Smooth muscle cell (in vitro differentiated cells): ENCODE results near the gene RASGRF2. TPM values are rescaled to one million over a fixed set of nuclear protein-coding genes. Genes with fewer than 3 reads are reported as not detected.
"Not testable (repeated sequence)": the region's sequence is repeated elsewhere in the genome, so short reads cannot be mapped to it uniquely, and the experiment has no call there.

Experiments used
- DNase-seq: peaks from one replicate; lab custom pipeline; 2025; ENCODE audit not compliant: unreplicated experiment; lab: John Stamatoyannopoulos, UW
- H2AFZ ChIP-seq: fragments of 200-600 bp; sonication (generic); 2 replicates; pipeline ENCODE4 v1.6.0; 2016; ENCODE audit warnings: antibody characterized with exemption, low read depth, mild to moderate bottlenecking
- H3F3A ChIP-seq: fragments of 200-600 bp; sonication (generic); 2 replicates; pipeline ENCODE4 v1.6.0; 2017; ENCODE audit warnings: antibody characterized with exemption, low read depth
- H3K27ac ChIP-seq: fragments of 200-600 bp; sonication (generic); 2 replicates; pipeline ENCODE4 v1.5.1; 2016; ENCODE audit warnings: low read depth, mild to moderate bottlenecking
- H3K27me3 ChIP-seq: fragments of 200-600 bp; sonication (generic); 2 replicates; pipeline ENCODE4 v1.6.1; 2016; ENCODE audit warnings: low read depth, mild to moderate bottlenecking
- H3K36me3 ChIP-seq: fragments of 200-600 bp; sonication (generic); 2 replicates; pipeline ENCODE4 v1.5.1; 2016; ENCODE audit warnings: low read depth
- H3K4me1 ChIP-seq: fragments of 200-600 bp; sonication (generic); 2 replicates; pipeline ENCODE4 v1.5.1; 2016; ENCODE audit warnings: low read depth
- H3K4me2 ChIP-seq: fragments of 200-600 bp; sonication (generic); 2 replicates; pipeline ENCODE4 v1.6.0; 2016; ENCODE audit warnings: mild to moderate bottlenecking
- H3K4me3 ChIP-seq: fragments of 200-600 bp; sonication (generic); 2 replicates; pipeline ENCODE4 v1.5.1; 2016; ENCODE audit warnings: mild to moderate bottlenecking
- H3K79me2 ChIP-seq: fragments of 200-600 bp; sonication (generic); 2 replicates; pipeline ENCODE4 v1.6.0; 2016; ENCODE audit warnings: low read depth, mild to moderate bottlenecking
- H3K9ac ChIP-seq: fragments of 200-600 bp; sonication (generic); 2 replicates; pipeline ENCODE4 v1.6.0; 2016; ENCODE audit warnings: low read depth
- H3K9me3 ChIP-seq: fragments of 200-600 bp; sonication (generic); replicated peaks from 2 replicates; pipeline ENCODE4 v1.5.1; 2016; ENCODE audit warnings: low read depth
- H4K20me1 ChIP-seq: fragments of 200-600 bp; sonication (generic); 2 replicates; pipeline ENCODE4 v1.6.0; 2016; ENCODE audit warnings: low read depth
- CTCF ChIP-seq: fragments of 200-600 bp; sonication (generic); IDR thresholded peaks from 2 replicates; pipeline ENCODE4 v1.5.1; 2017; ENCODE audit warnings: borderline replicate concordance, mild to moderate bottlenecking, antibody characterized with exemption; ENCODE audit not compliant: insufficient read depth, poor library complexity, severe bottlenecking
- WGBS: methylation state at CpG from one replicate; pipeline ENCODE4 v1.1.7; 2016; ENCODE audit warnings: low lambda C conversion rate; 5-methylcytosine and 5-hydroxymethylcytosine counted together
- polyA plus RNA-seq: library from polyadenylated mRNA; unstranded; fragments of >200 nt; fragmentation: Nextera tagmentation; extraction: Ambion mirVana; gene quantifications from 2 replicates; pipeline ENCODE4 v1.2.1, GENCODE V29; 2016
- total RNA-seq: library from RNA; depleted of rRNA; stranded (reverse); fragments of >200 nt; gene quantifications from 2 replicates; pipeline ENCODE4 v1.2.3, GENCODE V29; 2014

RASGRF2 gene
- total and polyA plus RNA-seq, 2 experiments from 2014 or later: 11.1 to 24.7 TPM

GRCh38 chr5:81256766-81257165 lies 296.6 kb downstream of the RASGRF2 start:
- no peak overlapping the region for H2AFZ ChIP-seq
- H3K9ac ChIP-seq: no peak overlapping the region
- H3K27ac ChIP-seq: no peak overlapping the region
- H3K36me3 ChIP-seq: no peaks in the 10 kb centered on the region
- peaks cover 4% of the 10 kb centered on the region for H4K20me1 ChIP-seq
- H3K27me3 ChIP-seq: no peaks in the 10 kb centered on the region
- TF ChIP-seq CTCF: no peak
- no peak overlapping the region for H3K4me2 ChIP-seq
- no peak overlapping the region for H3K4me3 ChIP-seq
- peaks cover 3% of the 10 kb centered on the region for H3K9me3 ChIP-seq
- WGBS: 97% methylated on average over 1 of the region's 1 CpG
- no peaks in the 10 kb centered on the region for H3F3A ChIP-seq
- H3K4me1 ChIP-seq: peaks cover 4% of the 10 kb centered on the region
- H3K79me2 ChIP-seq: peaks cover 18% of the 10 kb centered on the region
- no peak for DNase-seq

GRCh38 chr5:81262796-81263195 lies 302.6 kb downstream of the RASGRF2 start:
- not testable (repeated sequence) for H3K4me2 ChIP-seq, DNase-seq, H3K4me3 ChIP-seq, H3K9ac ChIP-seq, H2AFZ ChIP-seq, H3K9me3 ChIP-seq, H3K27me3 ChIP-seq, H3K4me1 ChIP-seq, H3K36me3 ChIP-seq, H3K27ac ChIP-seq, H3F3A ChIP-seq, H4K20me1 ChIP-seq
- H3K79me2 ChIP-seq: peaks cover 40% of the 10 kb centered on the region
- 96% methylated on average over 1 of the region's 1 CpG for WGBS

GRCh38 chr5:81265101-81265500 lies 304.9 kb downstream of the RASGRF2 start:
- Histone ChIP-seq H3K4me2 (no peak overlapping the region), H3K4me1 (peaks cover 6% of the 10 kb centered on the region), H4K20me1 (peaks cover 5% of the 10 kb centered on the region), H3K36me3 (no peaks in the 10 kb centered on the region), H3K79me2 (peaks cover 45% of the 10 kb centered on the region), H2AFZ (no peak overlapping the region), H3K9me3 (peaks cover 6% of the 10 kb centered on the region), H3K27me3 (no peaks in the 10 kb centered on the region), H3K9ac (no peak overlapping the region), H3K27ac (no peak overlapping the region), H3K4me3 (no peak overlapping the region), H3F3A (no peaks in the 10 kb centered on the region)
- TF ChIP-seq CTCF: no peak
- no peak for DNase-seq

GRCh38 chr5:81268521-81269196 lies 308.5 kb downstream of the RASGRF2 start:
- peaks cover 5% of the 10 kb centered on the region for H4K20me1 ChIP-seq
- H3K27me3 ChIP-seq: no peaks in the 10 kb centered on the region
- peak overlapping the region; percentile 6 for H3K9ac ChIP-seq
- no peak overlapping the region for H2AFZ ChIP-seq
- H3F3A ChIP-seq: no peaks in the 10 kb centered on the region
- peaks cover 59% of the 10 kb centered on the region for H3K79me2 ChIP-seq
- H3K4me3 ChIP-seq: no peak overlapping the region
- peaks cover 8% of the 10 kb centered on the region for H3K4me1 ChIP-seq
- peak overlapping the region; percentile 84 for H3K27ac ChIP-seq
- 78% methylated on average over 3 of the region's 3 CpGs for WGBS
- no peak for DNase-seq
- peaks cover 3% of the 10 kb centered on the region for H3K36me3 ChIP-seq
- H3K4me2 ChIP-seq: peak overlapping the region; percentile 7
- peaks cover 6% of the 10 kb centered on the region for H3K9me3 ChIP-seq
- no peak for TF ChIP-seq CTCF
